ENCODE data around the gene TAMALIN.

The TAMALIN gene

DNA sequence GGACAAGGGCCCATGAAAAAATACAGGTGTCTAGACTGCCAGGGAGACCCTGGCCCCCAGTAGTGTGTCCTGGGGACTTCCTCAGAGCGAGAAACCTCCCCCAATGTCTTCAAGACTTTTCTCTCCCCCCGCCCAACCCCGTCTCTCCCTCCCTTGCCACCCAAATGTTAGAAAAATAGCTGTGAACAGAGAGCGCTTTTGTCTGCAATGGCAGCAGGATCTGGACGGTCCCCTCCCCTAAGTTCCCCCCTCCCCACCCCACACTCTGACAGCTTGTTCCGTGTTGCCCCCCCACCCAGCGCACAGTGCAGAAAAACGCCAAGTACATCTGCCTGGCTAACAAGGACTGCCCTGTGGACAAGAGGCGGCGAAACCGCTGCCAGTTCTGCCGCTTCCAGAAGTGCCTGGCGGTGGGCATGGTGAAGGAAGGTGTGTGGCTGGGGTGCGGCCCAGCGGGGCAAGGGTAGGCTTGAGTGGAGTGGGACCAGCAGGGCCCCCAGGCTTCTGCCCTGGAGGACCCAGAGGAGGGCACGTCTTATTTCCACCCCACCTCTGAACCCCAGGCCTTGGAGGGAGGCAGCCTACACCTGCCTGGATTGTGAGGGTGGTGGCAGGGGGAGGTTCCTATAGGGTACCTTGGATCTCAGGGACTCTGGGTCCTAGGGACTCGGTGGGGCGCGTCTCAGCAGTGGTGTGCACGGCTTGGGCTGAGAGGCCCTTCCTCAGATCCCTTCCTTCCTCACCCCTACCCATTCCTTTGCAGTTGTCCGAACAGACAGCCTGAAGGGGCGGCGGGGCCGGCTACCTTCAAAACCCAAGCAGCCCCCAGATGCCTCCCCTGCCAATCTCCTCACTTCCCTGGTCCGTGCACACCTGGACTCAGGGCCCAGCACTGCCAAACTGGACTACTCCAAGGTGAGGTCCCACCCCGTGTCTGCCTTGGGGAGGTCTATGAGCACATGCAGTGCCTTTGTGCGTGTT, 49.3 kb downstream of the TAMALIN start:
- peak in 1 of 6 experiments; percentile 29 for DNase-seq

DNA sequence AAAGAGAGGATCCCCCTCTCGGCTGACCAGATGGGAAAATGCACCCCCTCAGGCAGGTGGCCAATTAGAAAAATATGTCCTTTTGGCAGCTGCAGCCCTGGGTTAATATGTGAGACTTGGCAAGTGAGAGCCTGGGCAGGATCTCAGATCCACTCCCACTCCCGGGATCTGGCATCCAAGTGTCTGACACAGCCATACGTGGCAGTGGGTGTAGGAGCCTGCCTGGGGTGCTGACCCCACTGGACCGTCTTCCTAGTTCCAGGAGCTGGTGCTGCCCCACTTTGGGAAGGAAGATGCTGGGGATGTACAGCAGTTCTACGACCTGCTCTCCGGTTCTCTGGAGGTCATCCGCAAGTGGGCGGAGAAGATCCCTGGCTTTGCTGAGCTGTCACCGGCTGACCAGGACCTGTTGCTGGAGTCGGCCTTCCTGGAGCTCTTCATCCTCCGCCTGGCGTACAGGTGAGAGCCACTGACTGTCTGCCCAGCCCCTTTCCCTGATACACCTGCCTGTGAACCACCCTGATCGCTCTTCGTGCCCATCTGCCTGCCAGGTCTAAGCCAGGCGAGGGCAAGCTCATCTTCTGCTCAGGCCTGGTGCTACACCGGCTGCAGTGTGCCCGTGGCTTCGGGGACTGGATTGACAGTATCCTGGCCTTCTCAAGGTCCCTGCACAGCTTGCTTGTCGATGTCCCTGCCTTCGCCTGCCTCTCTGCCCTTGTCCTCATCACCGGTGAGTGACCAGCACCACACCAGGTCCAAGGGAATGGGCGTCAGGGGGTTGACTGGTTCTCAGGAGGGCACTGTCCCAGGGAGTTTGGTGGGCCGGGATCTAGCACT, 50.3 kb downstream of the TAMALIN start:
- DNase-seq = no peak

DNA sequence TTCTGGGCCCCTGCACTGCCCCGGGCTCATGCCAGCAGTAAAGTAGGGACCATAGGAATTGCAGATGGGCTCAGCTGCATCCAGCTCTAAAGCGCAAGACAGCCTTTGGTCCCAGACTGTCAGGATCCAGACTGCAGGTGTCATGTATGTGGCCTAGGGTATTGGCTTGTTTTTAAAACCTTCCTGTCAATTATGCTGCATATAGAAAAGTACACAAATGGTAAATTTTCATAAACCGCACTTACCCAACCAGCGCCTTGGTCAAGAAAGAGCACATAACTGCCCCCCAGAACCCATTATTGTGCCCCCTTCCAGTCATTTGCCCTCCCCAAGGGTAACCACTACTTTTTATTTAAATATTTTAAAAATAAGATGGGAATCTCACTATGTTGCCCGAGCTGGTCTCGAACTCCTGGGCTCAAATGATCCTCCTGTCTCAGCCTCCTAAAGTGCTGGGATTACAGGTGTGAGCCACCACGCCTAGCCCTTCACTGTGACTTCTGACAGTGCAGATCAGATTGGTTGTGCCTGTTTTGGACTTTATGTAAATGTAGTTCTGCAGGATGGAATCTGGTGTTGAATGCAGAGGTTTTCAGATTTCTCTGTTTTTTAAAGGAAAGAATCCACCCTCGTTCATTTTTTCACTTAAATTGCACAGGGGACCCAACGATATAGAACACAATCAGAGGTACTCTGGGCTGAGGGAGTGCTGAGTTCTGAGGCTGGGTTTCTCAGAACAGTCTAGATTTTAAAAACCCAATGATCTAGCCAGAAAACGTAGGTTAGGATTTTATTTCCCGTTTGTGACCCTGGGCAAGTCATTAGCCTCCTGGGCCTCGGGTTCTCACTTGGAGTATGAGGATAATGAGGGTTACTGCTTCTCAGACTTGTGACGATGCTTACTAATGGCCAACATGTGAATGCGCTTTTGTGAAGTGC, 51.2 kb downstream of the TAMALIN start:
- DNase-seq = no peak

DNA sequence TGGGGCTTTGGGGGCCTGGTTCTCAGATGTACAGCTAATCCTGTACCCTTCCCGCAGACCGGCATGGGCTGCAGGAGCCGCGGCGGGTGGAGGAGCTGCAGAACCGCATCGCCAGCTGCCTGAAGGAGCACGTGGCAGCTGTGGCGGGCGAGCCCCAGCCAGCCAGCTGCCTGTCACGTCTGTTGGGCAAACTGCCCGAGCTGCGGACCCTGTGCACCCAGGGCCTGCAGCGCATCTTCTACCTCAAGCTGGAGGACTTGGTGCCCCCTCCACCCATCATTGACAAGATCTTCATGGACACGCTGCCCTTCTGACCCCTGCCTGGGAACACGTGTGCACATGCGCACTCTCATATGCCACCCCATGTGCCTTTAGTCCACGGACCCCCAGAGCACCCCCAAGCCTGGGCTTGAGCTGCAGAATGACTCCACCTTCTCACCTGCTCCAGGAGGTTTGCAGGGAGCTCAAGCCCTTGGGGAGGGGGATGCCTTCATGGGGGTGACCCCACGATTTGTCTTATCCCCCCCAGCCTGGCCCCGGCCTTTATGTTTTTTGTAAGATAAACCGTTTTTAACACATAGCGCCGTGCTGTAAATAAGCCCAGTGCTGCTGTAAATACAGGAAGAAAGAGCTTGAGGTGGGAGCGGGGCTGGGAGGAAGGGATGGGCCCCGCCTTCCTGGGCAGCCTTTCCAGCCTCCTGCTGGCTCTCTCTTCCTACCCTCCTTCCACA, 52.0 kb downstream of the TAMALIN start:
- peak in 1 of 6 experiments; percentile 17 for DNase-seq

DNA sequence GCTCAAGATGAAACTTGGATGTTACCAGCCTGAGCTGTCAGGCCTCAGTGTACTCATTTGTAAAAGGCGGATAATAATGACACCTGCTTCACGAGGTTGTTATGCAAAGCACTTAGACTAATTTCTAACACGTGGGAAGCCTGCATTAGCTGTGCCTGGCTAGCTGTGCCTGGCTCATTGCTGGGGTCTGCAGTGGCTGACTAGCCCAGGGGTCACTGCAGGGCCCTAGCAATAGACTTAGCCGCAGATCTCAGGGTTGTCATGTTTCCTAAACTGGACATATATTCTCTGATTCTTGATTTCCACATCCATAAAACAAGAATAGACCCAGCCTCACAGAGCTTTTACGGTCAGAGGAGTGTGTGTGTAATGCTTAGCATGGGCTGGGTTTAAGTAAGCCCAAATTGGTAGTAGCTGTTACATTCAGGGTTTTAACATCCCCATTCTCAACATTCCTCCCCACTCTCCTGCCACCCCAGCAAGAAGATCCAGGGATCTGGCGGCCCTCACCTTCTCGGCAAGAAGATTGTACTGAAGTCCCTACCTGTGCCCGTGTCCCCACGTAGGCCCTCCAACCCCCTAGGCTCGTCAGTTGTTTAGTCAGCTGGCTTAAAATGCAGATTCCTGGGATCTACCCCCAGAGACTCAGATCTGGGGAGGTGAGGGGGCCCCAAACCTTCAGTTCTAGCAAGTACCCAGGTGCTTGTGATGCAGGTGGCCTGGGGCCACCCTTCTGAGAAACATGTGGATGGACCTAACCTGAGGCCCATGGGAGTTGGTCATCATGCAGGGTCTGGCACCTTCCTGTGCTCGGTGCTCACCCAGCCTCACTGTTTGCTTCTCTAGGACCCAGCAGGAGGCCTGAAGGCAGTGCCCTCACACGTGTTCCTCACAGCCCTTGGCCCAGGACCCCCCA, 53.1 kb downstream of the TAMALIN start:
- no peak for DNase-seq

DNA sequence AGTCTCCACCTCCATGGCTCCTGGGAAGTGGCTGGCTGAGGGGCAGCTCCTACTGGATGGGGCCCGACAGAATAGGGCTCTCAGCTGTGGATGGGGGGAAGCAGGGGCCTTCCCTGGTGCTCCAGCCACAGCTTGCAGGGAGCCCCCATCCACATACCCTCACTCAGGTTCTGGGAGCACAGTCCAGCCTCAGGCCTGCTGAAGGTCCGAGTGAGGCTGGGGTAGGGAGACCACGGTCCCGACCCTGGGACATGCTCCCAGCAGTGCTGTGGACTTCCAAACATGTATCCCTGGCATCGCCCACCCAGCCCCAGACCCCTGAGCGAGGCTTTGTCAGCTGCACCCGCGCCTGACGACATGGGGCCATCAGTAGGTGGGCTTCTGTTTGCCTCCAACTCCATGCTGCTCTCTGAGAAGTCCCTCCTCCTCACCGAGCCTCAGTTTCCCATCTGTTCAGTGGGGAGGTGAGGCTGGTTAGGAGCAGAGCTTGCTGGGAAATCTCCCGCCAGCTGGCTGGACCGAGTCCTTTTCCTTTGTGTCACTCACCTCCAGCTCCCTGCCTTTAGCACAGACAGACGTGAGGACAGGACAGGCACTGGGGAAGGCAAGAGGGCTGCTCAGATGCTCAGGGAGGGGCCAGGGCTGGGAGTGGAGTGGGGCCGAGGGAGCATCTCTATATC, 53.9 kb downstream of the TAMALIN start:
- no peak for DNase-seq

DNA sequence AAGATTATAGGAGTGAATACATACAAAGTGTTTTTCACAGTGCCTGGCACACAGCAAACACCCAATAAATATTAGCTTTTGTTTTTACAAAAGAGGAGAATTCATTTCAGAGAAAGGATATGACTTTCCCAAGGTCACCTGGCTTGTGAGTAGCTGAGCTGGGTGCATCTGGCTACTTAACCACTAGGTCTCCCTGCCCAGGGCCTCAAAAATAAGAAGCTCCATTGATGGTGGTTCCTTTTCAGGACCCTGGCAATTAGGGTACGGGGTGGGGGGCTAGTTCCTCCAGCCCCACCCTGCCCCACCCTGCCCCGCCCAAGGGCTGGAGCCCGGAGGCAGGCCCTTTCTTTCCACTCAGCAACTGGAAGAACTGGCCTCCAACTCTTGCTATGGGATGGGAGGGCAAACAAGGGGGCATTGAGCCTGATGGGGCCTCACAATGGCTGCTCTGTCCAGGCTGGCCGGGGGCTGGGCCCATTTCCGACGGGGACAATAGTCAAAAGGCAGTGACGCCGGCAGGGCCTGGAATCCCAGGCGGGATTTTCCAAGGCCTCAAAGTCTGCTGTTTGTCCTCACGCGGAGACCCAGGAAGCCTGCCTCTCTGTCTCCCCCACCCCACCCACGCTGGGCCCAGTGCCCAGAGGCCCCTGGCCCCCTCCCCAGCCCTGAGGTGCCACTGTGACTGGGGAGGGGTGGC, 54.9 kb downstream of the TAMALIN start:
- no peak for DNase-seq

DNA sequence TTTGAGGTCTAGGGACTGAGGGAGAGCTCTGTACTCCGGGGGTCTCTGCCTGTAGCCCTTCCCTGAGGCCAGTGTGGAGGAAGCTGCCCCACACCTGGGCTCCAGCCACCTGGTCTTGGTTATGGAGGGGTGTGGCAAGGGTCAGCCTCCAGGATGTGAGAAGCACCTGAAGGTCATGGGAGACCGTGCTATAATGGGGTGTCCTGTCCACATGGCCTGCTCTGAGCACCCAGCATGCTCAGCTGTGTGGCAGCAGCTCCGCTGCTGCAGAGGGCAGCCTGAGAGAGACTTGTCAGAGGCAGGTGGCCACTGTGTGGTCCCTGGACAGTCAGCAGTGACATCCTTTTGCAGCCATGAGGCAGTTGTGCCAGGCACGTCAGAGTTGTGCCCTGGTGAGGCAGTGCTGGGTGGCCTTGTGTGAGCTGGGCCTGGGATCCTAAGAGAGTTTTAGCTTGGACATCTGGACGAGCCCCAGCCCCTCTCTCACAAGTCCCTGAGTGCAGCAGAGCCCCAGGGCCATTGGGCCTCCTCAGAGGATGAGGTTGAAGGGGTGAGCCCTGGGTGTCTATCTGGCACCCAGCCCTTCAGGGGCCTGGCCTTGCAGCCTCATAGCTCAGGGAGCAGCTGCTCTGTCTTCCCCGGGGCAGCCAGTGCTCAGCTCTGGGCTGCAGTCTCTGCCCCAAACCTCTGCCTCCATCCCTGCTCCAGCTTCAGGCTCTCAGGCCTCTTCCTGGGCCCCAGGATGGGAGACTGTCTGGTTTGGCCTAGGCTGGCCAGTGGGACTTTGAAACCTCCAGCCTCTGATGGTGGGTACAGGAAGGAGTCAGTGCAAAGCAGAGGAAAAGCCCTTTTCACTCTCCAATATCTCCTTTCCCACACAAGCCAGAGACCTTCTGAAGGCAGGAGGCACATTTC, 55.7 kb downstream of the TAMALIN start:
- DNase-seq = no peak

DNA sequence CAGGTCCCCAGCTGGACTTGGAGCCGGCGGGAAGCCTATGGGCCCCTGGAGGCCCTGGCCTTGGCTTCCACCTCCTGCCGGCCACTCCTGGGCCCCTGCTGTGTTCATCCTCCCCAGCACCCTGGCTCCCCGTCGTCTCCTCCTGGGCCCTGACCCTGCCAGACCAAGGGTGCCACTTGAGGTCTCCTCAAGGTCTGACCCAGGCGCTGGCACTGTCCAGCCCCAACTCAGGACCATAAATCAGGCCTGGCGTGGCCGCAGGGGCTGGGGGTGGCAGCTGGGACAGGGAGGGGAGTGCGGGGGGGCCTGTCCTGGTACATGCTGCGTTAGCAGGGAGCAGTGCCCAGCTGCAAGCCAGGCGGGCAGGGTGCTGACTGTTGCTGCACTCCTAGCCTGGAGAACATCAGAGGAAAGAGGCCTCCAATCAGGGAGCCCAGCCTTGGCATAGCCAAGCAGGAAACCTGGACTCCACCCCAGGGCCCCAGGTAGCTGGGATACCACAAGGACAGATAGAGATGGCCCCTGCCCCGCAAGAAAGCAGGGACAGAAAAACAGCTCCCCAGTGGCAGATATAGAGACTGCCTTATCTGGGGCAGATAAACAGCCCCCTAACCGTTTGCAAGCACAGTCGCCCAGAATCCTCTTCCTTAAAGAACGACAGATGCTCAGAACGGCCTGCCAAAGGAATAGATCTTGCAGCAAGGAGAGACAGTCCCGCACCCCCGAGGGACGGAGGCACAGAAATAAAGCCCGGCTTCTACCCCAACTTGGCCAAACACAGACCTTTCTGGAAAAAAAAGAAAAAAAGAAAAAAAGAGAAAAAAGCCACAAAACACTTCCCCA, 56.6 kb downstream of the TAMALIN start:
- no peak for DNase-seq

DNA sequence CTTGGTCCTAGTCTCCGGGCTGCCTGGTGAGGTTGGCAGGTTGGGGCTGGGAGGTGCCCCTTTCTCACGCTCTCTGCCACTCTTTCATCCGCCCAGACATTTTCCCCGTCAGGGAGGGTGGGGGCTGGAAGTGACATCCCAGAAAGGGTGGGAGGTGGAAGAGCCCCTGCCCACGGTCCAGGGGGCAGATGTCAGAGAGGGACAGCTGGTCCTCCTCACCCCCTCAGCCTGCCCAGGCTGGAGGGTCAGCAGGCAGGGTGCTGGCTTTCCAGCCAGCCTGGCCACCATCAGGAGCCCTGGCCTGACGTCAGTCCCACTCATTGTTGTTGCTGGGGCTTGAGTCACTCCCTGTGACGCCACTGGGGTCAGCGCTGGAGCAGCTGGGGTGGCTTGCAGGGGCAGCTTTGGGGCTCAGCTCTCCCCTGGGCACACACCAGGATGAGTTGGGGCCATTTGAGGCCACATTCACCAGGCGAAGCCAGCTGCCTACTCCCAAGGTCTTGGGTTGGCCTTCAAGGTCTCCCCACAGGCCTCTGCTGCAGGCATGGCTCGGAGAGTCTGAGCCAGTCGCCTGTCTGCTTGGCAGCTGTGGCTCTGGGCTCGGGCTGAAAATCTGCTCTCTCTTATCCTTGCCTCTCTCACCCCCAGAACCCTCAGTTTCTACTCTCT, 57.4 kb downstream of the TAMALIN start:
- no peak for DNase-seq
